ENCODE measurements around the gene GEMIN5. TPM values are rescaled to one million over a fixed set of nuclear protein-coding genes. Genes with fewer than 3 reads are reported as not detected.

The GEMIN5 gene
- total RNA-seq, 2 donors from 2014 or later, result 6.5 to 12.1 TPM

GRCh38 chr5:154842689-154843530 is 95.1 kb downstream of the GEMIN5 start:
- H3K27ac ChIP-seq, result no peak overlapping the region

GRCh38 chr5:154841273-154841661 is 96.7 kb downstream of the GEMIN5 start:
- Histone ChIP-seq H3K36me3 (no peaks in the 10 kb centered on the region), H3K27me3 (no peaks in the 10 kb centered on the region), H3K27ac (no peak overlapping the region), H3K4me1 (peaks cover 8% of the 10 kb centered on the region), H3K9ac (ENCODE audit: low read depth in 2 of 2, low read length in 2 of 2) (no peak overlapping the region), H3K9me3 (no peaks in the 10 kb centered on the region), H3K4me3 (no peak overlapping the region)
- intact Hi-C loops (cut with DNase I), result no loop called here
- no peak for TF ChIP-seq CTCF (IDR thresholded peaks at IDR 0.05)
- DNase-seq, result no peak

More at GRCh38 chr5:154842689-154843530, 95.1 kb downstream of the GEMIN5 start:
- peaks cover 2% of the 10 kb centered on the region for H3K4me1 ChIP-seq
- H3K27me3 ChIP-seq, result no peaks in the 10 kb centered on the region
- no peak for TF ChIP-seq CTCF (IDR thresholded peaks at IDR 0.05)
- no peak for DNase-seq
- intact Hi-C loops (cut with DNase I), result no loop called here
- no peak overlapping the region for H3K4me3 ChIP-seq
- no peaks in the 10 kb centered on the region for H3K9me3 ChIP-seq
- H3K36me3 ChIP-seq, result no peaks in the 10 kb centered on the region
- no peak overlapping the region for H3K9ac ChIP-seq (ENCODE audit: low read depth in 2 of 2, low read length in 2 of 2)

- intact Hi-C loops (cut with DNase I), result no loop called here
- no peak for TF ChIP-seq CTCF (IDR thresholded peaks at IDR 0.05)
- Histone ChIP-seq H3K36me3 (no peaks in the 10 kb centered on the region), H3K27me3 (no peaks in the 10 kb centered on the region), H3K9me3 (no peaks in the 10 kb centered on the region), H3K4me1 (peaks cover 8% of the 10 kb centered on the region), H3K27ac (no peak overlapping the region), H3K4me3 (no peak overlapping the region), H3K9ac (ENCODE audit: low read depth in 2 of 2, low read length in 2 of 2) (no peak overlapping the region)
- no peak for DNase-seq
These were observed 97.4 kb downstream of the GEMIN5 start for GRCh38 chr5:154840435-154841272.

Other genes starting within 250 kb of the GEMIN5 start
- 100 to 1,000 TPM; 116 to 201 TPM for gene LARP1, start 182.8 kb downstream of the GEMIN5 start, total RNA-seq
- 10 to 100 TPM in 1 of 2 donors, 1 to 10 TPM in 1; 7.0 to 20.8 TPM for gene FAXDC2, start 87.6 kb downstream of the GEMIN5 start, total RNA-seq
- 10 to 100 TPM; 64.0 to 84.0 TPM for gene CNOT8, start 79.6 kb downstream of the GEMIN5 start, total RNA-seq
- 10 to 100 TPM; 51.4 to 62.3 TPM for gene MRPL22, start 2.9 kb upstream of the GEMIN5 start, total RNA-seq
- not detected for gene KIF4B, start 75.5 kb upstream of the GEMIN5 start, total RNA-seq

All from colonic mucosa (tissue), 4 donors.